ENCODE measurements around the gene KCNH1. TPM values are rescaled to one million over a fixed set of nuclear protein-coding genes. Genes with fewer than 3 reads are reported as not detected.

The KCNH1 gene
- 1 to 10 TPM in 5 of 6 experiments, under 1 TPM in 1; 0.90 to 1.8 (median 1.5) TPM for total RNA-seq (2021; fragmentation: NEBNext Ultra II Directional; extraction: Animal tissue kit (Norgen Biotek cat#: 25700))
- long read RNA-seq, partial matches to known transcripts = 0 of 1 reads
- long read RNA-seq, other reads (novel, unspliced or antisense) = 1 of 1 reads

DNA sequence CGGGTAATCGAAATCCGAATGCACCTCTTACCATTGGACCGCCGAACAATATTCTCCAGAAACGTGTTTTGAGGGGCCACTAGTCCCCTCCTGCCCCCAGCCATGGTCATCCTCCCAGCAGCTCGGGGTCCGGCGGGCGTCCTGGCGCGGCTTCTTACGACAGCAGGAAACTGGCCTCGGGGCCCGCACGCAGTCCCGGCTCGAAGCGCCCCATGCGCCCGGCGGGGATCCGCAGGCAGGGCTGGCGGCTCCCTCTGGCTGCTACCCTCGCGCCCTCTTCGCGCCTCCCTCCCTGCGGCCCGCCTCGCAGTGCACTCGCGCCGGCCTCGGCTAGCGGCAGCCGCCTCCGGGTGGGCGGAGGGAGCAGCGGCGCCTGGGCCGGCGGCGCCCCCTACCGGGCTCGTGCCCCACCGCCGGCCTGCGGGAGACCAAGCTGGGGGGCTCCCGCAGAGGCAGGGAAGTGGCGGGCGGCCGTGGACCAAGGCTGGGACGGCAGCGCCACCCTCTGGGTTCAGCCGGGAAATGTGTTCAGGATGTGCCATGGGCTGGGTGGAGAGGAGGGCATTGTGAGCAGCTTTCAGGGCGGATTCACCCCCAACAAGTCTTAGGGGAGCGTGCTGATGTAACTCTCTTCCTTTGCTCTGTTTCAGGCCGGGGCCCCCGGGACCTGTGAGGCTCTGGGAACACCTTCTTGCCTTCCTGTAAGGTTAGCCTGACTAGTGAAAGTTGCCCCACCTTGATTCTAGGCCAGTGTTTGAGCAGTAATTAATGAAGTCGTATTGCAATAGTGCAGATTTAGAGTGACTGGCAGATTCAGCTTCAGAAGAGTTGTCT, at the start of gene KCNH1:
KCNH1 (minus strand) TSS at position 313 of the 834 bp plus-strand sequence; CDS start at position 110, 203 bp downstream.
- TF ChIP-seq CTCF (IDR thresholded peaks at IDR 0.05) = peak; percentile 100
- no peaks in the 10 kb centered on the region for H3K36me3 Mint-ChIP-seq (ENCODE audit: low read depth)
- H3K4me3 Mint-ChIP-seq = peak within 1 kb of the TSS; percentile 85
- peaks cover 22% of the 10 kb centered on the region for H3K4me1 Mint-ChIP-seq (ENCODE audit: low read depth)
- no peaks in the 10 kb centered on the region for H3K9me3 Mint-ChIP-seq
- DNase-seq = peak; percentile 70
- H3K27me3 Mint-ChIP-seq (ENCODE audit: insufficient read depth) = peaks cover 18% of the 10 kb centered on the region; the same call in 1 of the 2 replicates
- H3K27ac Mint-ChIP-seq = peak within 1 kb of the TSS; percentile 32; the same call in 1 of the 2 replicates

GRCh38 chr1:211182746-211183145, 48.8 kb upstream of the KCNH1 start:
- Mint-ChIP-seq H3K36me3 (ENCODE audit: low read depth) (no peaks in the 10 kb centered on the region), H3K4me1 (ENCODE audit: low read depth) (peaks cover 6% of the 10 kb centered on the region; the same call in 1 of the 2 replicates), H3K27me3 (ENCODE audit: insufficient read depth) (no peaks in the 10 kb centered on the region; the same call in none of the 2 replicates), H3K4me3 (no peak overlapping the region), H3K9me3 (no peaks in the 10 kb centered on the region), H3K27ac (no peak overlapping the region)
- DNase-seq = no peak
- no peak for TF ChIP-seq CTCF (IDR thresholded peaks at IDR 0.05)

DNA sequence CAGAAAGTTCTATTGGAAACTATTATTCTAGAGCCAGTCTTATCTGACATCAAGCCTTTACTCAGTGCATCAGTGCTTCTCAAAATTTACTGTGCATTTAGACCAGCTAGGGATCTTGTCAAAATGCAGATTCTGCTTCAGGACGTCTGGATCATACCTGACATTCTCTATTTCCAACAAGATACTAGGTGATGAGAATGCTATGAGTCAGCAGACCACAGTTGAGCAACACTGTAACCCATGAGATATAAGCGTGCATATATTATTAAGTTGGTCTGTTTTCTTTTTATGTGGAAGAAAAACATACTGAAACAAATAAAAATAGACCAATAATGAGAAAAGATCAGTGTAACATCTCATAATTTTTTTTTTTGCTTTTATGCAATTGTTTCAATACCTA, 40.4 kb upstream of the KCNH1 start:
- H3K27ac Mint-ChIP-seq = no peak overlapping the region
- no peak for TF ChIP-seq CTCF (IDR thresholded peaks at IDR 0.05)
- no peak overlapping the region for H3K4me3 Mint-ChIP-seq
- H3K36me3 Mint-ChIP-seq (ENCODE audit: low read depth) = peaks cover 3% of the 10 kb centered on the region
- no peaks in the 10 kb centered on the region for H3K4me1 Mint-ChIP-seq (ENCODE audit: low read depth)
- no peak for DNase-seq
- H3K27me3 Mint-ChIP-seq (ENCODE audit: insufficient read depth) = peaks cover 2% of the 10 kb centered on the region
- peaks cover 10% of the 10 kb centered on the region for H3K9me3 Mint-ChIP-seq

GRCh38 chr1:211172657-211173056, 38.7 kb upstream of the KCNH1 start:
- no peak for TF ChIP-seq CTCF (IDR thresholded peaks at IDR 0.05)
- Mint-ChIP-seq H3K9me3 (peaks cover 22% of the 10 kb centered on the region), H3K27me3 (ENCODE audit: insufficient read depth) (peaks cover 9% of the 10 kb centered on the region; the same call in 1 of the 2 replicates), H3K27ac (no peak overlapping the region), H3K36me3 (ENCODE audit: low read depth) (peaks cover 7% of the 10 kb centered on the region), H3K4me3 (no peak overlapping the region), H3K4me1 (ENCODE audit: low read depth) (no peaks in the 10 kb centered on the region)
- DNase-seq = no peak

- H3K27me3 Mint-ChIP-seq (ENCODE audit: insufficient read depth) = peaks cover 13% of the 10 kb centered on the region
- H3K36me3 Mint-ChIP-seq (ENCODE audit: low read depth) = peaks cover 7% of the 10 kb centered on the region
- no peak overlapping the region for H3K4me3 Mint-ChIP-seq
- H3K27ac Mint-ChIP-seq = no peak overlapping the region
- H3K9me3 Mint-ChIP-seq = peaks cover 22% of the 10 kb centered on the region
- no peaks in the 10 kb centered on the region for H3K4me1 Mint-ChIP-seq (ENCODE audit: low read depth)
- no peak for DNase-seq
- no peak for TF ChIP-seq CTCF (IDR thresholded peaks at IDR 0.05)
Observed at GRCh38 chr1:211169353-211169752, 35.4 kb upstream of the KCNH1 start.

Data from HFFc6 (cell line).